Vagina (tissue), 2 donors: ENCODE data around the gene HNRNPH1.

Source experiments
- CTCF ChIP-seq, 3 experiments: fragments of 450-650 bp in 2 of 3; fragments of 200-600 bp in 1 of 3; sonication (generic) in 1 of 3; IDR thresholded peaks; one replicate each; pipeline ENCODE4 v1.5.1; 2017 to 2019; ENCODE audit warnings: antibody characterized with exemption in 3 of 3, mild to moderate bottlenecking in 2 of 3, moderate library complexity in 2 of 3
- POLR2A ChIP-seq, 2 donors: fragments of 450-650 bp; IDR thresholded peaks; one replicate each; pipeline ENCODE4 v1.6.1; 2017; ENCODE audit warnings: antibody characterized with exemption in 2 of 2, mild to moderate bottlenecking in 2 of 2, moderate library complexity in 2 of 2

GRCh38 chr5:179595916-179596315 is 27.6 kb downstream of the HNRNPH1 start:
- TF ChIP-seq CTCF (IDR thresholded peaks at IDR 0.05) (no peak), POLR2A (IDR thresholded peaks at IDR 0.05) (no peak)
